ENCODE data around the gene CYTH4.

The CYTH4 gene

GRCh38 chr22:37309211-37310074 is 27.1 kb downstream of the CYTH4 start:
- Histone ChIP-seq H3K4me3 (ENCODE audit: low read depth in 1 of 2, low read length in 2 of 2) (no peak overlapping the region), H3K4me1 (ENCODE audit: insufficient read depth, low read length) (peaks cover 5% of the 10 kb centered on the region), H3K27ac (ENCODE audit: low read depth, low read length) (no peak overlapping the region), H3K36me3 (ENCODE audit: insufficient read depth, low read length) (no peaks in the 10 kb centered on the region), H3K27me3 (ENCODE audit: control insufficient read depth in 1 of 2, insufficient read depth in 2 of 2, low read length in 2 of 2) (no peaks in the 10 kb centered on the region), H3K9ac (ENCODE audit: low read length) (no peak overlapping the region), H3K9me3 (ENCODE audit: low read length) (no peaks in the 10 kb centered on the region)

- Histone ChIP-seq H3K9ac (ENCODE audit: low read length) (no peak overlapping the region), H3K9me3 (ENCODE audit: low read length) (no peaks in the 10 kb centered on the region), H3K27ac (ENCODE audit: low read depth, low read length) (no peak overlapping the region), H3K4me3 (ENCODE audit: low read depth in 1 of 2, low read length in 2 of 2) (no peak overlapping the region), H3K27me3 (ENCODE audit: control insufficient read depth in 1 of 2, insufficient read depth in 2 of 2, low read length in 2 of 2) (peaks cover 0 to 3% of the 10 kb centered on the region in 2 donors), H3K4me1 (ENCODE audit: insufficient read depth, low read length) (peaks cover 5% of the 10 kb centered on the region), H3K36me3 (ENCODE audit: insufficient read depth, low read length) (no peaks in the 10 kb centered on the region)
Observed at GRCh38 chr22:37310075-37310606, 27.8 kb downstream of the CYTH4 start.

GRCh38 chr22:37310815-37311595 is 28.7 kb downstream of the CYTH4 start:
- H3K9ac ChIP-seq (ENCODE audit: low read length): no peak overlapping the region
- H3K4me1 ChIP-seq (ENCODE audit: insufficient read depth, low read length): peaks cover 5% of the 10 kb centered on the region
- H3K27ac ChIP-seq (ENCODE audit: low read depth, low read length): no peak overlapping the region
- H3K9me3 ChIP-seq (ENCODE audit: low read length): no peaks in the 10 kb centered on the region
- peaks cover 0 to 4% of the 10 kb centered on the region in 2 donors for H3K27me3 ChIP-seq (ENCODE audit: control insufficient read depth in 1 of 2, insufficient read depth in 2 of 2, low read length in 2 of 2)
- H3K36me3 ChIP-seq (ENCODE audit: insufficient read depth, low read length): no peaks in the 10 kb centered on the region
- no peak overlapping the region for H3K4me3 ChIP-seq (ENCODE audit: low read depth in 1 of 2, low read length in 2 of 2)

- Histone ChIP-seq H3K27ac (ENCODE audit: low read depth, low read length) (no peak overlapping the region), H3K9ac (ENCODE audit: low read length) (no peak overlapping the region), H3K36me3 (ENCODE audit: insufficient read depth, low read length) (no peaks in the 10 kb centered on the region), H3K4me3 (ENCODE audit: low read depth in 1 of 2, low read length in 2 of 2) (no peak overlapping the region), H3K27me3 (ENCODE audit: control insufficient read depth in 1 of 2, insufficient read depth in 2 of 2, low read length in 2 of 2) (peaks cover 0 to 4% of the 10 kb centered on the region in 2 donors), H3K9me3 (ENCODE audit: low read length) (no peaks in the 10 kb centered on the region), H3K4me1 (ENCODE audit: insufficient read depth, low read length) (peaks cover 5% of the 10 kb centered on the region)
Observed at GRCh38 chr22:37311761-37312312, 29.5 kb downstream of the CYTH4 start.

GRCh38 chr22:37312549-37313183 is 30.4 kb downstream of the CYTH4 start:
- Histone ChIP-seq H3K9me3 (ENCODE audit: low read length) (no peaks in the 10 kb centered on the region), H3K27me3 (ENCODE audit: control insufficient read depth in 1 of 2, insufficient read depth in 2 of 2, low read length in 2 of 2) (peaks cover 0 to 4% of the 10 kb centered on the region in 2 donors), H3K4me3 (ENCODE audit: low read depth in 1 of 2, low read length in 2 of 2) (no peak overlapping the region), H3K9ac (ENCODE audit: low read length) (no peak overlapping the region), H3K4me1 (ENCODE audit: insufficient read depth, low read length) (no peaks in the 10 kb centered on the region), H3K36me3 (ENCODE audit: insufficient read depth, low read length) (no peaks in the 10 kb centered on the region), H3K27ac (ENCODE audit: low read depth, low read length) (no peak overlapping the region)

GRCh38 chr22:37313376-37314314 is 31.3 kb downstream of the CYTH4 start:
- Histone ChIP-seq H3K9me3 (ENCODE audit: low read length) (no peaks in the 10 kb centered on the region), H3K27me3 (ENCODE audit: control insufficient read depth in 1 of 2, insufficient read depth in 2 of 2, low read length in 2 of 2) (peaks cover 0 to 4% of the 10 kb centered on the region in 2 donors), H3K36me3 (ENCODE audit: insufficient read depth, low read length) (no peaks in the 10 kb centered on the region), H3K4me1 (ENCODE audit: insufficient read depth, low read length) (no peaks in the 10 kb centered on the region), H3K27ac (ENCODE audit: low read depth, low read length) (no peak overlapping the region), H3K4me3 (ENCODE audit: low read depth in 1 of 2, low read length in 2 of 2) (no peak overlapping the region), H3K9ac (ENCODE audit: low read length) (no peak overlapping the region)

- Histone ChIP-seq H3K4me3 (ENCODE audit: low read depth in 1 of 2, low read length in 2 of 2) (no peak overlapping the region), H3K36me3 (ENCODE audit: insufficient read depth, low read length) (no peaks in the 10 kb centered on the region), H3K9me3 (ENCODE audit: low read length) (no peaks in the 10 kb centered on the region), H3K27ac (ENCODE audit: low read depth, low read length) (no peak overlapping the region), H3K27me3 (ENCODE audit: control insufficient read depth in 1 of 2, insufficient read depth in 2 of 2, low read length in 2 of 2) (peaks cover 0 to 8% of the 10 kb centered on the region in 2 donors), H3K4me1 (ENCODE audit: insufficient read depth, low read length) (no peaks in the 10 kb centered on the region), H3K9ac (ENCODE audit: low read length) (no peak overlapping the region)
Observed at GRCh38 chr22:37314315-37315074, 32.2 kb downstream of the CYTH4 start.

- no peak overlapping the region for H3K9ac ChIP-seq (ENCODE audit: low read length)
- H3K9me3 ChIP-seq (ENCODE audit: low read length): no peaks in the 10 kb centered on the region
- no peaks in the 10 kb centered on the region for H3K36me3 ChIP-seq (ENCODE audit: insufficient read depth, low read length)
- no peak overlapping the region for H3K27ac ChIP-seq (ENCODE audit: low read depth, low read length)
- H3K4me1 ChIP-seq (ENCODE audit: insufficient read depth, low read length): no peaks in the 10 kb centered on the region
- no peak overlapping the region for H3K4me3 ChIP-seq (ENCODE audit: low read depth in 1 of 2, low read length in 2 of 2)
- peaks cover 0 to 11% of the 10 kb centered on the region in 2 donors for H3K27me3 ChIP-seq (ENCODE audit: control insufficient read depth in 1 of 2, insufficient read depth in 2 of 2, low read length in 2 of 2)
Observed at GRCh38 chr22:37316405-37316804, 34.1 kb downstream of the CYTH4 start.

- no peak overlapping the region for H3K4me3 ChIP-seq (ENCODE audit: low read depth in 1 of 2, low read length in 2 of 2)
- no peak overlapping the region for H3K27ac ChIP-seq (ENCODE audit: low read depth, low read length)
- no peaks in the 10 kb centered on the region for H3K4me1 ChIP-seq (ENCODE audit: insufficient read depth, low read length)
- no peaks in the 10 kb centered on the region for H3K36me3 ChIP-seq (ENCODE audit: insufficient read depth, low read length)
- H3K27me3 ChIP-seq (ENCODE audit: control insufficient read depth in 1 of 2, insufficient read depth in 2 of 2, low read length in 2 of 2): peaks cover 0 to 11% of the 10 kb centered on the region in 2 donors
- H3K9ac ChIP-seq (ENCODE audit: low read length): no peak overlapping the region
- no peaks in the 10 kb centered on the region for H3K9me3 ChIP-seq (ENCODE audit: low read length)
Observed at GRCh38 chr22:37316875-37317371, 34.6 kb downstream of the CYTH4 start.
